HG02938 (cell line): Measurements from ENCODE around the gene TRAPPC3L.
"Not testable (repeated sequence)": the region's sequence is repeated elsewhere in the genome, so short reads cannot be mapped to it uniquely, and the experiment has no call there.

ENCODE experiments used
- ATAC-seq: cut with Tn5 transposase; IDR thresholded peaks from one replicate; pipeline ENCODE4 v1.9.1; 2021; ENCODE audit warnings: mild to moderate bottlenecking, moderate library complexity; ENCODE audit not compliant: unreplicated experiment

TRAPPC3L gene

DNA sequence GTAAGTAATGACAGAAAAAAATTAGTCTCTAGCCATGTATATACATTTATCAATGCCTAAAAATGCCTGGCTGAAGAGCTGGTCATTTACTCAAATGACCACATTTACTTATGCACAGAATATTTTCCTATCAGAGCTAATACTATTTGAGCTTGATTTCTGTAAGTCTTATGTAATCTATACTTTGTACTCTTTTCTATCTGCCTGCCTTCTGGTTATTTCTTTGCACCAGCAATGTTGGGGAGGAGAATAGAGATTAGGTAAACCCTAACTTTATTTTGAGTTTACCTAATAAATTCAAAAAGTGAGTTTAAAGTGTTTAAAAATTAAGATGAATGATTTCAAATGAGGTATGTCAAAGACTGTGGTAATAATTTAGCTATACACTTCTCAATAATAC, 30.3 kb downstream of the TRAPPC3L start:
- ATAC-seq, result no peak

DNA sequence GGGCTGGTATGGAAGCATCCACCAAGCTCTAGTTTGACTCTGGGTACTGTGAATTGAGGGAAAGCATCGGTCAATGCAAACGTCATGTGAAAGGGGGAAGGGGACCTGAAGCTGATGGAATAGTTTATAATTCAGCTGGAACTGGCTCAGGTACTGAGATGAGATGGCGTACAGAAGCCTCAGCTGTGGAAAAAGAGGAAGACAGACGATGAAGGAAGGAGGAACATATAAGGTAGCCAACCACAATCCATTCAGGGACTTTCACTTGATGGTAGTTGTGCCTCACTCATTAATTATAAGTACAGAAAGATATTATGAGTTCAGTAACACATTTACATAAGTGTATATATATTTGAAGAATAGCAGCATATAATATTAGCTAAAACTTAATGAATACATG, 31.4 kb downstream of the TRAPPC3L start:
- no peak for ATAC-seq

DNA sequence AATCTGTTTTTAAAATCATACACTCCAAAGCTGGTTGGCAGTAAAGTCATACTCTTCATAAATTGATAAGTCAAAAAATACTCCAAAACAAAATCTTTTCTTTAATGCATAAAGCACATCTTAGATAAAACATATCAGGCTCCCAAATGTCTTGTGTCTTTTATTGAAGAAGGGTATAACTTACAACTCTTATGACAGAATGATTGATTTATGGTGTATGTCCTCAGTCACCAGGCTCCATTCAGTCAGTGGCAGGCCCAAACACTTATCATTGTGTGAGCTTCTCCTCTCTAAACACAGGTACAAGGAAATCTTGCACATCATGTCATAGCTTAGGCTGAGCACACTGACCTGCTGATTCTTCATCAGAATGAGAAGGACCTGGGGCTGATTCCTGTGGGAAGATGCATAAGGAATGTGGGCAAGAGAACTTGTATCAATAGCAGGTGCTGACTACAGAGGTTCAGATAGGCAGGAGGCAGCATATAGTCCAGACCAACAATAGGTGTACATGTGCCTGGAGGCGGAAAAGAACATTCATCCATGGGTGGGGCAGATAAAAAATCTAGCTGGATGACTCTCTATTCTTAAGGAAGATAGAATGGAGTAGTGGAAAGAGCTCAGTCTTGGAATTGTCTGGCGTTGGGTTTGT, 32.1 kb downstream of the TRAPPC3L start:
- no peak for ATAC-seq

DNA sequence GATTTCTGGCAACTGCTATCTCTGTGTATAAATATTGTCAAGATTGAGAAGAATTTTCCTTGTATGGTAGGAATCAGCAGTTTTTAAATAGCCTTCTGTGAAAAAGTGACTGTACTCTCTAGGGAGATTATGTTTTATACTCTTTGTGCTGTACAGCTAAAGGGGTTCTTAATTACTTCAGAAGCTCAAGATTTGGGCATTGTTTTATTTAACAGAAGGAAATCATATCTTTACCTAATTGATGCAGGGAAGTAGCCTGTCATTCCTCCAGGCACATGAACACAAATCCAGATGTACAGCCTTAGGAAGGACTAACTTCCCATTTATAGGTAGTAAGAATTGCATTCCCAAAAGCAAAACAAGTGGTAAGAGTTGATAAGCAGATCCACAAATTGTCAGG, 32.8 kb downstream of the TRAPPC3L start:
- no peak for ATAC-seq

DNA sequence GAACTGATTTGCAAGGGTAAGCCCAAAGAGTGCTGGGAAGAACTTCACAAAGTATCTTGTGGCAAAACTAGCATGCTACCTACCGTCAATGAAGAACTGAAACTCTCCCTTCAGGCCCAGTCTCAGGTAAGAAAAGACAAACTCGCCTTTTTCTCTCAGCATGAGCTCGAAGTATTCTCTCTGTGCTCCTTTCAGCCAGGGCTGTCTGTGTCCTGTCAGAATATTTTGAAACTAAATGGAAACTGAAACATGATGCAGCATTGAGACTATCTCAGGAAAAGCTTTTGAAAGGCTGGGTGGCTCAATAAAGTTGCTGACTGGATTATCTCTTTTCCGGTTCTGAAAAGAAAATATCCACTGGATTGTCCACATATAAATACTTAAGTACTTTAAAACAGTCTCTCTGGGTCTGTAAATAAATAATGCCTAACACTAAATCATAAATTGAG, 33.3 kb downstream of the TRAPPC3L start:
- peak; percentile 93 for ATAC-seq

DNA sequence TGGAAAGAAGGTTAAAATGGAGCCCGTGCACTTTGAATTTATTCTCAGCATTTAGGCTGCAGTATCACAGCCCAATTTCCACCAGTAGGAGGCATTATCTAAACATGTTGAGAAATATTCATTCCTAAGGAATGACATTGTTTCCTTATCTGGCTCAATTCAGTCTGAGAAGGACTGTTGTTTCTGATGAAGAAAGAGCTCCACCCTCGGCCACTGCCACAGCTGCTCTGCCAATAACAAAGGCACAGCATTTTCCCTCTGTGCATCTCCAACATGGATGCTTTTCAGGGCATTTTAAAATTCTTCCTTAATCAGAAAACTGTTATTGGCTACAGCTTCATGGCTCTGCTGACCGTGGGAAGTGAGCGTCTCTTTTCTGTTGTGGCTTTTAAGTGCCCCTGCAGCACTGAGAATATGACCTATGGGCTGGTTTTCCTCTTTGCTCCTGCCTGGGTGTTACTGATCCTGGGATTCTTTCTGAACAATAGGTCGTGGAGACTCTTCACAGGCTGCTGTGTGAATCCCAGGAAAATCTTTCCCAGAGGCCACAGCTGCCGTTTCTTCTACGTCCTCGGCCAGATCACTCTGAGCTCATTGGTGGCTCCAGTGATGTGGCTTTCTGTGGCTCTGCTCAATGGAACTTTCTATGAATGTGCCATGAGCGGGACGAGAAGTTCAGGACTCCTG, 33.9 kb downstream of the TRAPPC3L start, which contains the start of gene CALHM5:
TSS of gene CALHM5 (plus strand) at position 216 of the 687 bp plus-strand sequence. CDS start at position 274, 58 bp downstream.
- no peak for ATAC-seq

DNA sequence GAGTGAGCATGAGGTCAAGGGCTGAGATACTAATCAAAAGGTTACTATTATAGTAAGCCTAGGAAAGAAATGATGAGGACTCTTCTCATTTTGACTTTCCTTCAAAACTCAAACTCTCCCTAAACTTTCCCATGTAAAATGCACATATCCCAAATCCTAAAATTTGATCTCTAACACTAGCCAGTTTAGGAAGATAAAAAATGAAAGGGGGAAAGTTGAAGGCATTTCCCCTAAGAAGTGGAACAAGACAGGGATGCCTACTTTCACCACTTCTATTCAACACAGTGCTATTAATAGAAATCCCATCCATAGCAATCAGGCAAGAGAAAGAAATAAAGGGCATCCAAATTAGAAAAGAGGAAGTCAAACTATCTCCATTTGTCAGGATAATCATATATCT, 37.0 kb downstream of the TRAPPC3L start:
- ATAC-seq, result no peak

DNA sequence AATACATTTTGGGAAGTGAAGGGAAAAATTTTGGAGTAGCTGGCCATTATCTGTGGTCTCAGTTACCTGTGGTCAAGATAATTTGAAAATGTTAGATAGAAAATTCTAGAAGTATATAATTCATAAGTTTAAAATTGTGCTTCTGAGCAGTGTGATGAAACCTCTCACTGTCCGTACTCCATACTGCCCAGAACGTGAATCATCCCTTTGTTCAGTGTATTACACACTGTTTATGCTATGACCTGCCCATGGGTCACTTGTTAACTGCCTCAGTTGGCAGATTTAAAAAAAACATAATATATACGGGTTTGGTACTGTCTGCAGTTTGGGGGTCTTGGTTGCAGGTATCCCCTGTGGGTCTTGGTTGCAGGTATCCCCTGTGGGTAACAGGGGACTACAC, 38.2 kb downstream of the TRAPPC3L start:
- ATAC-seq, result no peak

DNA sequence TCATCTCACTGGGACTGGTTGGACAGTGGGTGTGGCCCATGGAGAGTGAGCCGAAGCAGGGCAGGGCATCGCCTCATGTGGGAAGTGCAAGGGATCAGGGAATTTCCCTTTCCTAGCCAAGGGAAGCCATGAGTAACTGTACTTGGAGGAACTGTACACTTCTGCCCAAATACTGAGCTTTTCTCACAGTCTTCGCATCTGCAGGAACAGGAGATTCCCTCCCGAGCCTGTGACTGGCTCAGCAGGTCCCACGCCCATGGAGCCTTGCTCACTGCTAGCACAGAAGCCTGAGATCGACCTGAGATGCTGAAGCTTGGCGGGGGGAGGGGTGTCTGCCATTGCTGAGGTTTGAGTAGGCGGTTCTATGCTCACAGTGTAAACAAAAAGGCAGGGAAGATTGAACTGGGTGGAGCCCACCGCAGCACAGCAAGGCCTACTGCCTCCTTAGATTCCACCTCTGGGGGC, 44.5 kb downstream of the TRAPPC3L start:
- no peak for ATAC-seq

DNA sequence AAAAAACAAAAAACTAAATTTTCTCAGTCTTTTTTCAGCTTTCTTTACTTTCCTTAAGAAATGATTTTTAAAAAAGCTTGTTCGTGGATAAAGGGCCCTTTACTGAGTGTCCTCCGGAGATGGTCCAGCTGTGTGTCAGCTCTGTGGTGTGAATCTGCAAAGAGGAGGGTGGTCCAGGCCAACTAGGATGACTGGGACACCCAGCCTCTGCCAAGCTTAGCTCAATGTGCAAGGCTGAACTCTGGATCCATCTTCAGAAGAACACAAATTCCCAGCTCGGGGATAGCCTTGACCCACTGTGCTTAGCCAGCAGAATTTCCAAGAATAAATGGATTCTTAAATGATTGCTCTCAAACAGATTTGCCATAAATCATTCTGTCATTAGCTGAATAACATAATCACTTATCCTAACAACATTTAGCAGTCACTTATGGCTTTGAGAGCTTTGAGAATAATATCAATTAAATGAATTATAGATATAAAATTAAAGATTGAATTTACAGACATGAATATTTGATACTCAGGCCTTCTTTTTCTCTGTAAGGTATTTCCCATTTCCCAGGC, 48.3 kb downstream of the TRAPPC3L start:
- ATAC-seq, result no peak

DNA sequence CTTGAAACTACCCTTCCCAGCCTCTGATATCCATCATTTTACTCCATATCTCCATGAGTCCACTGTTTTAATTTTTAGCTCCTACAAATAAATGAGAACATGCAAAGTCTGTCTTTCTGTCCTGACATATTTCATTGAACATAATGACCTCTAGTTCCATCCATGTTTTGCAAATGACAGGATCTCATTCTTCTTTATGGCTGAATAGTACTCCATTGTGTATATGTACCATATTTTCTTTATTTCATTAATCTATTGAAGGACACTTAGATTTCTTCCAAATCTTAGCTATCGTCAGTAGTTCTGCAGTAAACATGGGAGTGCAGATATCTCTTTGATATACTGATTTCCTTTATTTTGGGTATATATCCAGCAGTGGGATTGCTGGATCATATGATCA, 50.3 kb downstream of the TRAPPC3L start:
- not testable (repeated sequence) for ATAC-seq

DNA sequence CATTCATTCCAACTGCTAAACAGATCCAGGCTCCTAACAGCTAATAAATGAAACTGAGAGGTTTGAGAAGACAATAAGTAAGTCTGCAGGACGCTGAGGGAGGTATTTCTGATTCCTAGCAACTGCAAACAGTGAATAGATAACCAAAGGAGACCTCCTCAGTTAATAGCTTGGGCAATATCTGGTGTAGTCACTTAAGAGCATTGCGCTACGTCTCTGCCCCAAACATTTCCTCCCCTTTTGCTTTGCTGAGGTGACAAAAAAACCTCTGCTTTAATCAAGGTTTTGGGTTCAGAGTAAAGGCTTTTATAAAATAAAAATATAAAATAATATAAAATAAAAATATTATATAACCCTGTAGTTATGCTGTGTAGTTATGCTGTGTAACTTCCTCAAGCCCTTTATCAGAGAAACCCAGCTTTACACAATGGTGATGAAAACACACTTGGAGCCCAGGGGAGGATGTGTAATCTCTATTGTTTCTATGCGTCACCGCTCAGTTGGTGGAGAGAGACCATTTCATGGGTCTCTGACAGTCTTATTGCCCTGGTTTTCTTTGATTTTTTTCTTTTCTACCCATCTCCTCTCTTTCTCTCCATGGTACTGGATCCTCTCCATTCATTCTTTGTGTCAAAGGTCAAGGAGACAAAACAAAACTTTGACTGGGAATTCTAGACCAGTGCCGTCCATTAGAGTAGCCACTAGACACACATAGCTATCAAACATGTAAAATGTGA, 53.0 kb downstream of the TRAPPC3L start:
- ATAC-seq, result no peak

DNA sequence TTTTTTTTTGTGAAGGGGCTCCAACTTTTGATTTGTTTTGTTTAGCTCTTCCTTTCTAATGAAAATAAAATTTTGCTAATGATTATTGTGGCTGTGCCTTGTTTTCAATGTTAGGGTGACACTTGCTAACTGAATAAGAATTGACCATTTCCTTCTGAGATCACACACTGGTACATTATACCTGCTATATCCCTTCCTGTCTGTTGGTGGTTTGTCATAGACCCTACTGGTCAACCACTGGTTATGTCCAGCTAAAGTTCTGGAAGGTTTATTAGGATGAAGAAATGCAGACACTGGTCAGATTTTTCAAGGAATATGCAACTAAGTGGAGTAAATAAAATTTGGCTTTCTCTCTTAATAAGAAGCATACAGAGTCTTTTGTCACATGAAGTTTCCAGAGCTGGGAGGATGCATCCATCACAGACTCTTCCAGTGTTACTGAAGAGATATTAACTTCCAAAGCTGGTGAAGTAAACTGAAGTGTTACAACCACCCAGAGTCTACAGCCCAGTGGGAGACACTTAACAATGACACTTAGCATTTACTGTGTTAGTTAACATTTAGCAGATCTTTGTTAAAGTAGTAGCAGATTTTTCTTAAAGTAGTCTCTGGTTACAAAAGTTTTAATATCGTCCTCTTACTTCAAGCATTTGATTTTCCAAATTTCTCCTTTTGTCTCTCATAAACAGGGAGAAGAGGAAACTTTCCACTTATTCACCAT, 53.7 kb downstream of the TRAPPC3L start:
- ATAC-seq, result no peak

DNA sequence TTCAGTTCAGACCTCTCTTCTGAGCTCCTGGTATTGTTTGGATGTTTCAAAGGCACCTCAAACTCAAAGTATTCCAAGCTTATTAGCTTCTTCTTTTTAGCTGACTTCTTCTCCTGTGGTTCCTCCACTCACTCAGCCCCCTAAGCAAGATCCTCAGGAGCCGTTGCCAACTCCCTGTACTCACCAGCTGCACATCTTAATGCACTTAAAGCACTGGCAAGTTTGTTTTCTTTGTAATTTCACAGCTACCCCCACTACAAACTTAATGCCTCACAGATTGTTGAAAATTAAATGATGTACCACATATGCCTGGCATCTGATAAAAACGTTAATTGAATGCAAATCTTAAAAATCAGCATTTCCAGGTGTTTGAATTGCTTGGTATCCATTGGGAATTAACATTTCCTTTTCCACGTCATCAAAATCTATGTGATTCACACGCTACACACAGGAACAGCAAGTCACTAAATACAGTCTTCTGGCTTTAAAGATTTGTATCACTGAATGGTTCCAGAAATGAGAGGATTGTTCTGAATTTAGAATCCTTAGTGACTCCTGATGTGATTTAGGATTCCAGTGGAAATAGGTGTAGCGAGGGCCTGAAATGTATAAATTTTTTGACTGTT, 59.8 kb downstream of the TRAPPC3L start:
- no peak for ATAC-seq

DNA sequence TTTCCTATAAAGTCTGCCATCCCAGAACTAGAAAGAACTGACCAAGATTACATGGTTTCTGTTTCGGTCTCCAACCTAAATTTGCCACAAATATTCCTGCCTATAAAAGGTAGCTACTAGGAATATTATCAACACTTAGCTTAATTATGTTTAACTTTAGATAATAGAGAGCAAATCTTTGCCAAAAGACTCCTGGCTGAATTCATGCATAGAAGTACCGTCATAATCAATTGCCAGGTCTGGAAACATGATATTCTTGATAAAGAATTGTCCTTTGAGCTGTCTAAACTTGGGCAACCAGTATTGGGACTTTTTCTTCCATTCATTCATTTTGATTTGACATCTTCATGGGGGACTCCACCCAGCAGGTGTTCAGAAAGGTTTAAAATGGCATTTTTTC, 61.9 kb downstream of the TRAPPC3L start:
- ATAC-seq, result no peak

DNA sequence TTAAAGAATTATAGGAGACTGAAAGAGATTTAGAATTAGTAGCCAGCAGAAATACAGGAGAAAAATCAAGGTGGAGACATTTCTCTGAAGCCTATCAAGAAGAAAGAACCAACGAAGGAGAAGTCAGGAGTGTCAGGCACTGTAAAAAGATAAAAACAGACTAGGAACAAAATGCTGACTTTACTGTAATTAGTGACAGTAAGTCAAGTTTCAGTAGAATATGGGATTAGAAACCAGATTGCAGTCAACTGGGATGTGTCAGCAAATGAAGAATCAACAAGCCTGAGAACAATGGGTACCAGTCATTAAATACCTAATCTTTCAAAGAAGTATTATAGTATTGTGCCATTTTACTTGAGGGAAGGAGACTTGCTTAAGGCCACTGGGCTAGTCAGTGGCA, 62.7 kb downstream of the TRAPPC3L start:
- no peak for ATAC-seq

DNA sequence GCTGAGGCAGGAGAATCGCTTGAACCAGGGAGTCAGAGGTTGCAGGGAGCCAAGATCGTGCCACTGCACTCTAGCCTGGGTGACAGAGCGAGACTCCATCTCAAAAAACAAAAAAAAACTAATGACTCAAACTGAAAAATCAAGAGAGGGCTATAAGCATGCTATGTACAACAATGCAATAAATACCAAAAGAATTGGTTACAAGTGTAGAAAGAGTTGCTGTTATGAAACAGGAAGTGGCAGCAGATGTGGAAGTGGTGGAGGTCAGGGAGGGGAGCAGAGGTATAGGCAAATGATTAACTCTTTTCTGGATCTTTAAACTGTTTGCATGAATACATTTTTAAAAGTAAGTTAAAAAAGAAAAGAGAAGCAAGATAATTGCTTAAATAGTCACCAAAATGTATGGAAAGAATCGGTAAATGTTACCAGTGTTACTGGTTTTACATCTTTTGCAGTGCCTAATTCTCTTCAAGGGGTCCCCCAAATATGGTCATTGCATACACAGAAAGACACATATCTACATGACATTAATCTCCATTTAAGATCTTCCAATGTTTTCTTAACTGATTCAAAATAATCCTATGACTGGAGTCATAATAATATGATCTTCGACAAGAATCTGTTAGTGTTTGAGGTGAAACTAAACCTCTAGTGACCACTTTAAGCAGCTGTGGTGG, 69.3 kb downstream of the TRAPPC3L start:
- peak; percentile 100 for ATAC-seq

DNA sequence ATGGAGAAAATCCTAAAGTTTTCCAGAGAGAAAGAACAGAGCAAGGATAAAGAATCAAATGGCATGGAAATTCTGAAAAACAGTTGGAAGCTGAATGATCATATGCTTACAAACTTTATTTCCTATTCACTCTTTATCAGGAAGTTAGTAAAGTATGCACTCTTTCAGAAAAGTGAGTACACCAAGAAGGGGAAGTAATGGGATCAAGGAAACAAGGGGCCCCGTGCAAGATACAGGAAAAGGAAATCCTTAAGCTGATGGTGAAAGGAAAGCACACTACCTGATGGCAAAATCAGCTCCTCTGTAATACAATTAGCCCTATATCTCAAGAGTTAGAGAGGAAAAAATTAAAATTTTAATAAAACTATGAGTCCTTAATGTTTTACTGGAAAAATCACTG, 70.3 kb downstream of the TRAPPC3L start:
- ATAC-seq, result no peak

DNA sequence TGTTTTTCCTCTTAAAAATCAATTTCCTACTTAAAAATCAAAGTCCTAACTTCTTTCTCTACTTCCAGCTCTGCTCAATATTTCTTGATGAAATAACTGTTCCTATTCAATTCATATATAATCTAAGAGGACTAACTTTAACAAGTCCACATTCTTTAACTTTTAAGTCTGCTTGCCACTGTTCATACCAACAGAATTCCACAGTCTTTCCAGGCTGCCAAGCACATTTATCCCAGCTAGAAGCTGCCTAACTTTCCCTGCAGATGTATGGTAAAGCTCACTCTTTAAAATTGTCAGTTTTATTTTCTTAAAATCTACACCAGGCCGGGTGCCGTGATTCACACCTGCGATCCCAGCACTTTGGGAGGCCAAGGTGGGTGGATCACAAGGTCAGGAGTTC, 72.8 kb downstream of the TRAPPC3L start:
- ATAC-seq, result no peak

DNA sequence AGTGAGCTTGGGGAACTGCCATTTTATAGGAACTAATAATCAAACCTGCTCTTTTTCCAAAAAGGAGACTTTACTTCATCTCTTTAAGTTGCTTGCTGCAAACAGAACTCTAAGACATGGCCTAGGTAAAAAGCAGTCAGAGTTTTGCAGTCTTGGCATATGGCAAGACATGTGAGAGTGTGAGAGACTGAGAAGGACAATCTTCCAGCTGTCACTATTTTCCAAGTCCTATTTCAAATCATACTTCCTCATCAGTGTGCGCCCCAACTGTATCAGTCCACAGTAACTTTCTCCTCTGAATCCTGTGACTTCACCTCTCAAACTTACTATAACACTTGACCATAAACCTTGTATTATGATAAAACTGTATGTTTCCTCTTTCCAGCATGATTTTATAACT, 74.0 kb downstream of the TRAPPC3L start:
- no peak for ATAC-seq
